K562 (cell line): ENCODE data around the gene MCU. TPM values are rescaled to one million over a fixed set of nuclear protein-coding genes. Genes with fewer than 3 reads are reported as not detected.
"Not testable (repeated sequence)": the region's sequence is repeated elsewhere in the genome, so short reads cannot be mapped to it uniquely, and the experiment has no call there.

Experiments used
- ATAC-seq: fragments of 200-7000 bp; cut with Tn5 transposase; 3 replicates; pipeline ENCODE4 v1.9.1; 2020; ENCODE audit warnings: moderate library complexity
- BruUV-seq: library from RNA; stranded (reverse); fragments of 400-500 nt; replicated peaks from 2 replicates; lab custom pipeline; 2021; lab: Mats Ljungman, UMichigan
- CTCF ChIA-PET: fragments of 300-600 bp; formaldehyde crosslinking; extraction: SDS; loops from one replicate; lab custom pipeline; 2021; ENCODE audit warnings: low intra/inter-chr PET ratio; lab: Yijun Ruan, JAX
- POLR2A ChIA-PET: fragments of 300-600, 350-650 bp; sonication (Branson Sonifier 250); formaldehyde crosslinking; extraction: SDS; loops from one replicate; lab custom pipeline; 2021; ENCODE audit warnings: antibody characterized with exemption, inconsistent platforms; lab: Yijun Ruan, JAX
- DNase-seq, 4 experiments: peaks; one replicate each; pipeline versions ENCODE4 v3.0.0 to v3.0.0-alpha.2; 2011 to 2018; ENCODE audit warnings: low spot score in 3 of 4, mixed read lengths in 3 of 4; ENCODE audit errors: extremely low read depth in 1 of 4
- FAIRE-seq: peaks from 2 replicates; lab custom pipeline; 2011; peaks lifted over from hg19 to GRCh38; lab: Jason Lieb, UNC
- H2AFZ ChIP-seq: 2 replicates; pipeline ENCODE4 v1.6.0; 2011; ENCODE audit warnings: low read depth, low read length, control low read depth, inconsistent platforms
- H3K27ac ChIP-seq: fragments of 200-600 bp; 3 replicates; pipeline ENCODE4 v1.8.0; 2011; ENCODE audit warnings: low read depth, mild to moderate bottlenecking, control low read depth, inconsistent platforms, low read length, moderate library complexity, mixed read lengths; ENCODE audit errors: extremely low read depth
- H3K27me3 ChIP-seq, 2 experiments: fragments of 300-600 bp in 1 of 2; 2 replicates in 1 of 2; 3 replicates in 1 of 2; pipeline versions ENCODE4 v1.6.0 to v1.8.0; 2011; ENCODE audit warnings: inconsistent platforms in 2 of 2, low read length in 2 of 2, mild to moderate bottlenecking in 1 of 2, mixed read lengths in 1 of 2, moderate library complexity in 1 of 2; ENCODE audit not compliant: control insufficient read depth in 2 of 2, insufficient read depth in 2 of 2
- H3K36me3 ChIP-seq: fragments of 300-600 bp; 3 replicates; pipeline ENCODE4 v1.8.0; 2011; ENCODE audit warnings: mild to moderate bottlenecking, low read length, inconsistent platforms; ENCODE audit not compliant: control insufficient read depth, insufficient read depth
- H3K4me1 ChIP-seq, 2 experiments: fragments of 200-600 bp in 1 of 2; replicated peaks in 1 of 2; 2 replicates in 1 of 2; 3 replicates in 1 of 2; pipeline versions ENCODE4 v1.5.1 to v1.8.0; 2011; ENCODE audit warnings: inconsistent platforms in 2 of 2, low read length in 2 of 2, mild to moderate bottlenecking in 1 of 2, mixed read lengths in 1 of 2, moderate library complexity in 1 of 2; ENCODE audit not compliant: control insufficient read depth in 2 of 2, insufficient read depth in 2 of 2
- H3K4me2 ChIP-seq: 2 replicates; pipeline ENCODE4 v1.6.1; 2011; ENCODE audit warnings: low read length, control low read depth, inconsistent platforms, mixed read lengths; ENCODE audit not compliant: insufficient read depth
- H3K4me3 ChIP-seq: fragments of 200-600 bp; sonication (generic), shearing (Covaris generic); 2 replicates; pipeline ENCODE4 v1.5.1; 2016; ENCODE audit warnings: control low read depth, inconsistent platforms
- H3K79me2 ChIP-seq: fragments of 200-600 bp; 3 replicates; pipeline ENCODE4 v1.8.0; 2011; ENCODE audit warnings: low read length, inconsistent platforms; ENCODE audit not compliant: control insufficient read depth, insufficient read depth
- H3K9ac ChIP-seq, 2 experiments: 2 replicates each; pipeline versions ENCODE4 v1.6.0 to v1.6.1; 2011; ENCODE audit warnings: low read depth in 2 of 2, low read length in 2 of 2, control low read depth in 1 of 2, inconsistent platforms in 1 of 2, mild to moderate bottlenecking in 1 of 2, mixed read lengths in 1 of 2; ENCODE audit not compliant: insufficient read depth in 1 of 2
- H3K9me1 ChIP-seq: one replicate; pipeline ENCODE4 v1.6.0; 2011; ENCODE audit warnings: inconsistent platforms, mild to moderate bottlenecking, low read length, moderate library complexity; ENCODE audit not compliant: control insufficient read depth, insufficient read depth
- H3K9me3 ChIP-seq: replicated peaks from 2 replicates; pipeline ENCODE4 v1.5.1; 2011; ENCODE audit warnings: low read depth, low read length, inconsistent platforms; ENCODE audit not compliant: control insufficient read depth, insufficient read depth
- H4K20me1 ChIP-seq: replicated peaks from 2 replicates; pipeline ENCODE4 v1.6.1; 2011; ENCODE audit warnings: low read length, inconsistent platforms, mixed read lengths; ENCODE audit not compliant: control insufficient read depth, insufficient read depth
- TCFL5 ChIP-seq: fragments of 250-450 bp; sonication (Bioruptor Pico); conservative IDR thresholded peaks from 2 replicates; pipeline ENCODE4 v1.6.1; 2021; ENCODE audit warnings: mild to moderate bottlenecking, moderate library complexity, matching md5 sums
- WGBS: fragments of 100-300 bp; shearing (Covaris generic); methylation state at CpG from one replicate; pipeline ENCODE4 v1.1.6; 2016; ENCODE audit warnings: low coverage, mixed read lengths; ENCODE audit not compliant: insufficient coverage; ENCODE audit errors: missing lambda C conversion rate; 5-methylcytosine and 5-hydroxymethylcytosine counted together
- in situ Hi-C: fragments of 300-500 bp; cut with MboI; formaldehyde crosslinking; loops from 4 replicates; pipeline ENCODE4 v1.15.0; 2018; ENCODE audit warnings: inconsistent platforms, mixed read lengths
- intact Hi-C: fragments of 100-400 bp; cut with micrococcal nuclease; formaldehyde crosslinking; loops from 2 replicates; pipeline ENCODE4 v1.14.2; 2022
- polyA plus RNA-seq, 8 experiments: library from polyadenylated mRNA; depleted of rRNA in 4 of 8; stranded (reverse) in 5 of 8; unstranded in 3 of 8; fragments of >200 nt; fragmentation: Nextera tagmentation in 2 of 8; fragmentation: Illumina TruSeq in 1 of 8; extraction: Ambion mirVana in 2 of 8; extraction: Trizol in 1 of 8; gene quantifications; 2 replicates each; pipeline versions ENCODE4 v1.2.1 to v1.2.3, GENCODE V29; 2011 to 2014; ENCODE audit warnings: inconsistent platforms in 1 of 8, missing spikeins in 1 of 8
- total RNA-seq, 7 experiments: library from RNA; depleted of rRNA in 6 of 7; stranded (reverse); fragments of >200 nt in 6 of 7; fragmentation: Illumina TruSeq in 2 of 7; extraction: Trizol in 2 of 7; gene quantifications; 2 replicates each; pipeline versions ENCODE4 v1.2.1 to v1.2.3, GENCODE V29; 2011 to 2021; ENCODE audit warnings: low replicate concordance in 1 of 7
- TF ChIP-seq, protein P1 (sequence below): fragments of 200-600 bp; sonication (generic); IDR thresholded peaks from one replicate; pipeline ENCODE4 v1.6.1; 2012; ENCODE audit warnings: mild to moderate bottlenecking, low read depth, low read length, inconsistent platforms
- TF ChIP-seq, protein P2 (sequence below), 2 experiments: IDR thresholded peaks; 2 replicates each; pipeline ENCODE4 v1.6.1; 2011; ENCODE audit warnings: borderline replicate concordance in 1 of 2, control low read depth in 1 of 2, low read depth in 1 of 2, low read length in 1 of 2, mild to moderate bottlenecking in 1 of 2, mixed read lengths in 1 of 2, moderate library complexity in 1 of 2; ENCODE audit not compliant: insufficient read depth in 1 of 2, insufficient read length in 1 of 2, poor library complexity in 1 of 2, severe bottlenecking in 1 of 2; ENCODE audit errors: extremely low read depth in 1 of 2

The MCU gene
- total and polyA plus RNA-seq, 9 of the 15 experiments (the other 6 are each of a cell fraction or from before 2014, with no cell fraction given) = 8.2 to 88.8 (median 21.3) TPM

DNA sequence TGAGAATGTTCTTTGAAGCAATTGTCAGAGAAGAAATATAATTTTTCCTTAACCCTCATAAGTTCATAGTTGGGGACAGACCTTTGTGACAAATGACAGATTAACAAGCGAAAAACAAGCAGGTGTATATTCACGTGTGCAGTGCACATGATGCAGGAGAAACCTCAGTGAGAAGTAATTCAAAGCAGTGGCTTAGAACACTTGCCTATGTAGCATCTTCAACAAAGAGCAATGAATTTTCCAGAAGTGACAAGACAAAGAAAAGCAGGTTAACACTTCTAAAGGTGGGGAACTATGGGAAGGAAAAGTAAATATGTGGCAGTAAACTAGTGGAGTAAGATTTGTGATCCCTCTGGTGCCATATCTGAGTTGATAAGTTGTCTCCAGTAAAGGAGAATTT is 65.8 kb downstream of the MCU start (continued):
- TF ChIP-seq, protein P1, sequence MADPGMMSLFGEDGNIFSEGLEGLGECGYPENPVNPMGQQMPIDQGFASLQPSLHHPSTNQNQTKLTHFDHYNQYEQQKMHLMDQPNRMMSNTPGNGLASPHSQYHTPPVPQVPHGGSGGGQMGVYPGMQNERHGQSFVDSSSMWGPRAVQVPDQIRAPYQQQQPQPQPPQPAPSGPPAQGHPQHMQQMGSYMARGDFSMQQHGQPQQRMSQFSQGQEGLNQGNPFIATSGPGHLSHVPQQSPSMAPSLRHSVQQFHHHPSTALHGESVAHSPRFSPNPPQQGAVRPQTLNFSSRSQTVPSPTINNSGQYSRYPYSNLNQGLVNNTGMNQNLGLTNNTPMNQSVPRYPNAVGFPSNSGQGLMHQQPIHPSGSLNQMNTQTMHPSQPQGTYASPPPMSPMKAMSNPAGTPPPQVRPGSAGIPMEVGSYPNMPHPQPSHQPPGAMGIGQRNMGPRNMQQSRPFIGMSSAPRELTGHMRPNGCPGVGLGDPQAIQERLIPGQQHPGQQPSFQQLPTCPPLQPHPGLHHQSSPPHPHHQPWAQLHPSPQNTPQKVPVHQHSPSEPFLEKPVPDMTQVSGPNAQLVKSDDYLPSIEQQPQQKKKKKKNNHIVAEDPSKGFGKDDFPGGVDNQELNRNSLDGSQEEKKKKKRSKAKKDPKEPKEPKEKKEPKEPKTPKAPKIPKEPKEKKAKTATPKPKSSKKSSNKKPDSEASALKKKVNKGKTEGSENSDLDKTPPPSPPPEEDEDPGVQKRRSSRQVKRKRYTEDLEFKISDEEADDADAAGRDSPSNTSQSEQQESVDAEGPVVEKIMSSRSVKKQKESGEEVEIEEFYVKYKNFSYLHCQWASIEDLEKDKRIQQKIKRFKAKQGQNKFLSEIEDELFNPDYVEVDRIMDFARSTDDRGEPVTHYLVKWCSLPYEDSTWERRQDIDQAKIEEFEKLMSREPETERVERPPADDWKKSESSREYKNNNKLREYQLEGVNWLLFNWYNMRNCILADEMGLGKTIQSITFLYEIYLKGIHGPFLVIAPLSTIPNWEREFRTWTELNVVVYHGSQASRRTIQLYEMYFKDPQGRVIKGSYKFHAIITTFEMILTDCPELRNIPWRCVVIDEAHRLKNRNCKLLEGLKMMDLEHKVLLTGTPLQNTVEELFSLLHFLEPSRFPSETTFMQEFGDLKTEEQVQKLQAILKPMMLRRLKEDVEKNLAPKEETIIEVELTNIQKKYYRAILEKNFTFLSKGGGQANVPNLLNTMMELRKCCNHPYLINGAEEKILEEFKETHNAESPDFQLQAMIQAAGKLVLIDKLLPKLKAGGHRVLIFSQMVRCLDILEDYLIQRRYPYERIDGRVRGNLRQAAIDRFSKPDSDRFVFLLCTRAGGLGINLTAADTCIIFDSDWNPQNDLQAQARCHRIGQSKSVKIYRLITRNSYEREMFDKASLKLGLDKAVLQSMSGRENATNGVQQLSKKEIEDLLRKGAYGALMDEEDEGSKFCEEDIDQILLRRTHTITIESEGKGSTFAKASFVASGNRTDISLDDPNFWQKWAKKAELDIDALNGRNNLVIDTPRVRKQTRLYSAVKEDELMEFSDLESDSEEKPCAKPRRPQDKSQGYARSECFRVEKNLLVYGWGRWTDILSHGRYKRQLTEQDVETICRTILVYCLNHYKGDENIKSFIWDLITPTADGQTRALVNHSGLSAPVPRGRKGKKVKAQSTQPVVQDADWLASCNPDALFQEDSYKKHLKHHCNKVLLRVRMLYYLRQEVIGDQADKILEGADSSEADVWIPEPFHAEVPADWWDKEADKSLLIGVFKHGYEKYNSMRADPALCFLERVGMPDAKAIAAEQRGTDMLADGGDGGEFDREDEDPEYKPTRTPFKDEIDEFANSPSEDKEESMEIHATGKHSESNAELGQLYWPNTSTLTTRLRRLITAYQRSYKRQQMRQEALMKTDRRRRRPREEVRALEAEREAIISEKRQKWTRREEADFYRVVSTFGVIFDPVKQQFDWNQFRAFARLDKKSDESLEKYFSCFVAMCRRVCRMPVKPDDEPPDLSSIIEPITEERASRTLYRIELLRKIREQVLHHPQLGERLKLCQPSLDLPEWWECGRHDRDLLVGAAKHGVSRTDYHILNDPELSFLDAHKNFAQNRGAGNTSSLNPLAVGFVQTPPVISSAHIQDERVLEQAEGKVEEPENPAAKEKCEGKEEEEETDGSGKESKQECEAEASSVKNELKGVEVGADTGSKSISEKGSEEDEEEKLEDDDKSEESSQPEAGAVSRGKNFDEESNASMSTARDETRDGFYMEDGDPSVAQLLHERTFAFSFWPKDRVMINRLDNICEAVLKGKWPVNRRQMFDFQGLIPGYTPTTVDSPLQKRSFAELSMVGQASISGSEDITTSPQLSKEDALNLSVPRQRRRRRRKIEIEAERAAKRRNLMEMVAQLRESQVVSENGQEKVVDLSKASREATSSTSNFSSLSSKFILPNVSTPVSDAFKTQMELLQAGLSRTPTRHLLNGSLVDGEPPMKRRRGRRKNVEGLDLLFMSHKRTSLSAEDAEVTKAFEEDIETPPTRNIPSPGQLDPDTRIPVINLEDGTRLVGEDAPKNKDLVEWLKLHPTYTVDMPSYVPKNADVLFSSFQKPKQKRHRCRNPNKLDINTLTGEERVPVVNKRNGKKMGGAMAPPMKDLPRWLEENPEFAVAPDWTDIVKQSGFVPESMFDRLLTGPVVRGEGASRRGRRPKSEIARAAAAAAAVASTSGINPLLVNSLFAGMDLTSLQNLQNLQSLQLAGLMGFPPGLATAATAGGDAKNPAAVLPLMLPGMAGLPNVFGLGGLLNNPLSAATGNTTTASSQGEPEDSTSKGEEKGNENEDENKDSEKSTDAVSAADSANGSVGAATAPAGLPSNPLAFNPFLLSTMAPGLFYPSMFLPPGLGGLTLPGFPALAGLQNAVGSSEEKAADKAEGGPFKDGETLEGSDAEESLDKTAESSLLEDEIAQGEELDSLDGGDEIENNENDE = no peak
- TF ChIP-seq, protein P2, sequence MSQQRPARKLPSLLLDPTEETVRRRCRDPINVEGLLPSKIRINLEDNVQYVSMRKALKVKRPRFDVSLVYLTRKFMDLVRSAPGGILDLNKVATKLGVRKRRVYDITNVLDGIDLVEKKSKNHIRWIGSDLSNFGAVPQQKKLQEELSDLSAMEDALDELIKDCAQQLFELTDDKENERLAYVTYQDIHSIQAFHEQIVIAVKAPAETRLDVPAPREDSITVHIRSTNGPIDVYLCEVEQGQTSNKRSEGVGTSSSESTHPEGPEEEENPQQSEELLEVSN (IDR thresholded peaks at IDR 0.05; ENCODE audit: borderline replicate concordance in 1 of 2, extremely low read depth in 1 of 2, insufficient read depth in 1 of 2, insufficient read length in 1 of 2, low read depth in 1 of 2, low read length in 1 of 2, poor library complexity in 1 of 2, severe bottlenecking in 1 of 2) = no peak
- no peak for TF ChIP-seq TCFL5

DNA sequence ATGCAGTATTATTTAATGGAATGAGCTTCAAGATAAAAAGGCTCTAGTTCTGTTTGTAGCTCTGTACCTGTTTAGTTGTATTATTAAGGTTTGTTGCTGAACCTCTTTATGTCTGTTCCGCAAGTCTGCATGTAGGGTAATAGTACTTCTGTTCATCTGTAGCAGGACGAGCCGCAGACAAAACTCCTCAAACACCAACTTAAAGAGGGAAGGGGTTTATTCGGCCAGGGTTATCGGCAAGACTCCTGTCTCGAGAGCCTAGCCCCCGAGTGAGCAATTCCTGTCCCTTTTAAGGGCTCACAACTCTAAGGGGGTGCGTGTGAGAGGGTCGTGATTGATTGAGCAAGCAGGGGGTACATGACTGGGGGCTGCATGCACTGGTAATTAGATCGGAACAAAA is 67.0 kb downstream of the MCU start:
- H3K36me3 ChIP-seq, intact Hi-C loops, H4K20me1 ChIP-seq, FAIRE-seq, ATAC-seq, H3K27ac ChIP-seq, CTCF ChIA-PET, H3K9me3 ChIP-seq, H3K9me1 ChIP-seq, H3K4me1 ChIP-seq, H3K4me2 ChIP-seq, DNase-seq, H2AFZ ChIP-seq, H3K9ac ChIP-seq, H3K4me3 ChIP-seq, H3K27me3 ChIP-seq, BruUV-seq, H3K79me2 ChIP-seq, in situ Hi-C loops: not testable (repeated sequence)
- POLR2A ChIA-PET = interaction anchor here (0.6 to 1.0 kb wide), 2 partner anchors 14 to 26 kb away, joined by 3 to 4 read pairs; no protein-coding TSS in a partner anchor
- 59% methylated on average over 10 of the region's 10 CpGs for whole genome bisulfite sequencing
